ENCODE data around the gene APOC3.

Gene APOC3

DNA sequence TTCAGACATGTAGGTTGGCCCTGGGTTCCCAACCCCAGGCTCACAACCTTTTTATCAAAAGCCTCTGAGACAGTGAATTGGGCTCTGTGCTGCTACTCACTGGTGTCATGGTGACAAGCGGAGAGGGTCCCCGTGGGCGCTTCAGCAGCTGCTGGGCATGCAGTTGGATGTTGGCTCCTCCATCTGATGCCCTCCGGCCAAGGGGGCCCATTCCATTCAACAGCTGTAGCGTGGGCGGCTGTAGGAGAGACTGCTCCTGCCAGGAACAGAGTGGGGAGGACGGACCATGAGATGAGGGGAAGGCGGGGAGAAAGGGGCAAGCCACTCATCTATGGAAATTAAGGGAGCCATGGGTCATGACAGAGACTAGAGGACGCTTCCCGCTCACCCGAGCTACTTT is 43.7 kb downstream of the APOC3 start:
- Histone ChIP-seq H2AFZ (ENCODE audit: low read depth, low read length) (no peak overlapping the region), H4K20me1 (ENCODE audit: insufficient read depth, low read length) (no peaks in the 10 kb centered on the region), H3K4me3 (ENCODE audit: low read length) (no peak overlapping the region), H3K36me3 (replicated peaks; ENCODE audit: low read depth, low read length) (peaks cover 22% of the 10 kb centered on the region), H3K9me3 (ENCODE audit: insufficient read depth, low read length) (no peaks in the 10 kb centered on the region), H3K27me3 (ENCODE audit: low read depth, low read length) (no peaks in the 10 kb centered on the region), H3K4me1 (ENCODE audit: low read length) (no peaks in the 10 kb centered on the region), H3K9ac (ENCODE audit: low read length) (no peak overlapping the region), H3K27ac (ENCODE audit: low read length) (no peak overlapping the region), H3K4me2 (ENCODE audit: low read length) (no peak overlapping the region), H3K79me2 (ENCODE audit: low read length) (no peaks in the 10 kb centered on the region)
- TF ChIP-seq, protein P1, sequence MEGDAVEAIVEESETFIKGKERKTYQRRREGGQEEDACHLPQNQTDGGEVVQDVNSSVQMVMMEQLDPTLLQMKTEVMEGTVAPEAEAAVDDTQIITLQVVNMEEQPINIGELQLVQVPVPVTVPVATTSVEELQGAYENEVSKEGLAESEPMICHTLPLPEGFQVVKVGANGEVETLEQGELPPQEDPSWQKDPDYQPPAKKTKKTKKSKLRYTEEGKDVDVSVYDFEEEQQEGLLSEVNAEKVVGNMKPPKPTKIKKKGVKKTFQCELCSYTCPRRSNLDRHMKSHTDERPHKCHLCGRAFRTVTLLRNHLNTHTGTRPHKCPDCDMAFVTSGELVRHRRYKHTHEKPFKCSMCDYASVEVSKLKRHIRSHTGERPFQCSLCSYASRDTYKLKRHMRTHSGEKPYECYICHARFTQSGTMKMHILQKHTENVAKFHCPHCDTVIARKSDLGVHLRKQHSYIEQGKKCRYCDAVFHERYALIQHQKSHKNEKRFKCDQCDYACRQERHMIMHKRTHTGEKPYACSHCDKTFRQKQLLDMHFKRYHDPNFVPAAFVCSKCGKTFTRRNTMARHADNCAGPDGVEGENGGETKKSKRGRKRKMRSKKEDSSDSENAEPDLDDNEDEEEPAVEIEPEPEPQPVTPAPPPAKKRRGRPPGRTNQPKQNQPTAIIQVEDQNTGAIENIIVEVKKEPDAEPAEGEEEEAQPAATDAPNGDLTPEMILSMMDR (IDR thresholded peaks at IDR 0.05; ENCODE audit: low read depth, low read length), result no peak
- TF ChIP-seq EZH2phosphoT487 (IDR thresholded peaks at IDR 0.05; ENCODE audit: low read depth), result no peak

DNA sequence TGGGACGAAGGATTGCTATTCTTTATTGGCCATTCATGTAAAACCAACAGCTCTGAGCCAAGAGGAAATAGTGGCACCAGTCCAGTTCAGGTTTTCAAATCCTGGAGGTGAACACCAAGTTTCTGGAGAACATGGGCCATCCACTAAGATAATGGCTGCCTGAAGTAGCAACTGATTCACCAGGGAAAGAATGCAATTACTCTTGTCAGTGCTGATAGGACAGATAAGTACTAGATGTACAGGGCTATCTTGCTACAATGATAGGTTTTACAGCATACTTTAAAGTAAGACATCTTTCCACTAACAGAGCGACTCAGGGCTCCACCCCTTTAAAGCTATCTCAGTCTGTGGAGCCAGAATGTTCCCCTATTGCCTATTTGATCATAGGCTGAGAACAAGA is 44.5 kb downstream of the APOC3 start:
- Histone ChIP-seq H3K36me3 (replicated peaks; ENCODE audit: low read depth, low read length) (peaks cover 21% of the 10 kb centered on the region), H3K9ac (ENCODE audit: low read length) (no peak overlapping the region), H4K20me1 (ENCODE audit: insufficient read depth, low read length) (no peaks in the 10 kb centered on the region), H3K27ac (ENCODE audit: low read length) (no peak overlapping the region), H3K4me1 (ENCODE audit: low read length) (no peaks in the 10 kb centered on the region), H3K9me3 (ENCODE audit: insufficient read depth, low read length) (no peaks in the 10 kb centered on the region), H3K4me3 (ENCODE audit: low read length) (no peak overlapping the region), H3K27me3 (ENCODE audit: low read depth, low read length) (no peaks in the 10 kb centered on the region), H3K79me2 (ENCODE audit: low read length) (no peaks in the 10 kb centered on the region), H2AFZ (ENCODE audit: low read depth, low read length) (no peak overlapping the region), H3K4me2 (ENCODE audit: low read length) (no peak overlapping the region)
- TF ChIP-seq, protein P1 (IDR thresholded peaks at IDR 0.05; ENCODE audit: low read depth, low read length), result no peak
- no peak for TF ChIP-seq EZH2phosphoT487 (IDR thresholded peaks at IDR 0.05; ENCODE audit: low read depth)

DNA sequence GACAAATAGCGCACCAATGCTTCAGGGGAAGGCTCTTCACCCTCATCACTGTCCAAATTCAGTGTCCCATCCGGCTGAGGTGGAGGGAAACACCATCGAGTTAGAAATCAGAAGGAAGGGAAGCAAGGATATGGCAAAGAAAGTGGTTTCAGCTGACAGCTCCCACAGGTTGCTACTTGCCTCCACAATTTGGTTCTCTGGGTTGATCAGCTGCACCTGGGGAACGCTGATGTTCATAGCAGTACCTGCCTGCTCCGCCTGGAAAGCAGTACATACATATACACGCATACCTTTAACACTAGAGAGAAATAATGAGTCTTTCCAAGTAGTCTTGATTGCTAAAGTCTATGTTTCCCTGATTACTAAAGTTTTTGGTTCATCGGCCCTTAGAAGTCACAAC is 45.5 kb downstream of the APOC3 start:
- no peak overlapping the region for H2AFZ ChIP-seq (ENCODE audit: low read depth, low read length)
- H3K79me2 ChIP-seq (ENCODE audit: low read length), result no peaks in the 10 kb centered on the region
- no peaks in the 10 kb centered on the region for H3K27me3 ChIP-seq (ENCODE audit: low read depth, low read length)
- H4K20me1 ChIP-seq (ENCODE audit: insufficient read depth, low read length), result no peaks in the 10 kb centered on the region
- no peak overlapping the region for H3K4me3 ChIP-seq (ENCODE audit: low read length)
- no peak overlapping the region for H3K4me2 ChIP-seq (ENCODE audit: low read length)
- H3K4me1 ChIP-seq (ENCODE audit: low read length), result no peaks in the 10 kb centered on the region
- TF ChIP-seq EZH2phosphoT487 (IDR thresholded peaks at IDR 0.05; ENCODE audit: low read depth), result no peak
- TF ChIP-seq, protein P1 (IDR thresholded peaks at IDR 0.05; ENCODE audit: low read depth, low read length), result no peak
- no peaks in the 10 kb centered on the region for H3K9me3 ChIP-seq (ENCODE audit: insufficient read depth, low read length)
- no peak overlapping the region for H3K27ac ChIP-seq (ENCODE audit: low read length)
- no peak overlapping the region for H3K9ac ChIP-seq (ENCODE audit: low read length)
- H3K36me3 ChIP-seq (replicated peaks; ENCODE audit: low read depth, low read length), result peaks cover 12% of the 10 kb centered on the region

DNA sequence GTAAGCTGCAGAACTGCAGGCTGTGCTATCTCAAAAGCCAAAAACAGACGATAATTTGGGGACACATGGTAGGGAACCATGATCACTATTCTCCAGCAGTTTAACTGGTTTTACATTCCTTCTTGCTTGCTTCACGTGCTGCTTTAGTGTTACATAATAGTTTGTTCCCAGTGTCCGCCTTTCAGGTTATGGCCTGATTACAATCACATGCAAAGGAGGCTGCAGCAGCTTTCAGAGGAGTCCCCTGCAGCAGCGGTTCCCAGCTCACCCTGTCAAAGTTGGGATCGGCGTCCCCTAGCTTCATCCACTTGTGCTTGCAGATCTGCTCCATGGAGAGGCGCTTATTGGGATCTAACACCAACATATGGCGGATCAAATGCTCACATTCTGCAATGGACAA is 46.9 kb downstream of the APOC3 start:
- no peak overlapping the region for H3K4me2 ChIP-seq (ENCODE audit: low read length)
- no peaks in the 10 kb centered on the region for H4K20me1 ChIP-seq (ENCODE audit: insufficient read depth, low read length)
- no peak for TF ChIP-seq EZH2phosphoT487 (IDR thresholded peaks at IDR 0.05; ENCODE audit: low read depth)
- TF ChIP-seq, protein P1 (IDR thresholded peaks at IDR 0.05; ENCODE audit: low read depth, low read length), result no peak
- no peaks in the 10 kb centered on the region for H3K27me3 ChIP-seq (ENCODE audit: low read depth, low read length)
- H3K4me1 ChIP-seq (ENCODE audit: low read length), result no peaks in the 10 kb centered on the region
- H3K9ac ChIP-seq (ENCODE audit: low read length), result no peak overlapping the region
- no peaks in the 10 kb centered on the region for H3K79me2 ChIP-seq (ENCODE audit: low read length)
- no peak overlapping the region for H2AFZ ChIP-seq (ENCODE audit: low read depth, low read length)
- no peak overlapping the region for H3K27ac ChIP-seq (ENCODE audit: low read length)
- H3K36me3 ChIP-seq (replicated peaks; ENCODE audit: low read depth, low read length), result peaks cover 12% of the 10 kb centered on the region
- H3K9me3 ChIP-seq (ENCODE audit: insufficient read depth, low read length), result no peaks in the 10 kb centered on the region
- H3K4me3 ChIP-seq (ENCODE audit: low read length), result no peak overlapping the region
